Right hindlimb (tissue), 1 donor: ENCODE data around the gene SESN2.
"Not testable (repeated sequence)": the region's sequence is repeated elsewhere in the genome, so short reads cannot be mapped to it uniquely, and the experiment has no call there.

Experiments
- DNase-seq: peaks from one replicate; pipeline ENCODE4 v3.0.0-alpha.2; 2018

SESN2 gene

DNA sequence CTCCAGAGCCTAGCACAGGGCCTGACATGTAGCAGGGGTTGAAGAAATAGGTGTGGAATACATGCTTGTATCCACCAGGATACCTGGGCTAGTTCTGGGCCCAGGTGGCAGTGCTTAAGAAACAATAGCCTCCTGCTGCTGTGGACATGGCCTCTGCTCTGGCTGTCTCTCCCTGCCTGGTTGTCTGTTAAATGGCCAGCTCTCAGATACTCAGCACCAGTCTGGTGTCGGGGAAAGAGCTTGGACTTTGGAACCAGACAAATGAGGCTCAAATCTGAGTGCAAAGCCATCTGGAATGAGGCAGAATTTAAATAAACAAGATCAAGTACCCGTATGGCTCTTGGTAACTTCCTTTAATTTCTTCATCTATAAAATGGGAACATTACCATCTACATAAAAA, 31.5 kb downstream of the SESN2 start:
- no peak for DNase-seq

DNA sequence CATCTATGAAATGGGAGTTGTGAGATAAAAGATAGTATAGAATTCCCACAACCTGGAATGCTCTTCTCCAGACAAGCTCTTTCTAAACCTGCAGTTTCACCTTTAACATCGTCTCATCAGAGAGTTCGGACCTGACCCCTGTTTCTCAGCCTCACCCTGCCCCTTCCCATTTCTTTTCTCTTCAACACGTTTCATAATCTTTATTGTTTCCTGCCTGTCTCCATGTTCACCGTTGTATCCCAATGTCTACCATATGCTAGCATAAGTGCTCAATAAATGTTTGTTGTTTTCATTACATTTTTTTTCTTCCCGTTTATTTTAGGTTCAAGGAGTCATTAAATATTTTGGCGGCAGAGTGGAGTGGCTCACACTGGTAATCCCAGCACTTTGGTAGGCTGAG, 32.4 kb downstream of the SESN2 start:
- no peak for DNase-seq

- no peak for DNase-seq
Observed at GRCh38 chr1:28295936-28296335, 36.6 kb downstream of the SESN2 start.

- DNase-seq: peak; percentile 63
Observed at GRCh38 chr1:28296401-28297261, 37.3 kb downstream of the SESN2 start.

DNA sequence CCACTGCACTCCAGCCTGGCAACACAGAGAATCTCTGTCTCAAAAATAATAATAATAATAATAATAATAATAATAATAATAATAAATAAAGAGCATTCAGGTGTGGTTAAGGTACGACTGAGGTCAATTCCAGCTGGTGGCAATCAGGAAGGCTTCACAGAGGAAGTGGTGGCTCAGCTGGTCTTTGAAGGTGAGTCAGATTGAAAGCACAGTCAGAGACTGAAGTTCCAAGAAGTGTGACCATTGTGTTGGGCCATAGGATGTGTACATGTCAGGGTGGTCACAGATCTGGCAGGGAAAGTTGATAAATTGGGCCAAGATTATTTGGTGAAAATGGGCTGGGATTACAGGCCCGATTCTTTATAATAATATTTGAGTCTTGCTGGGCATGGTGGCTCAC, 38.5 kb downstream of the SESN2 start:
- no peak for DNase-seq

GRCh38 chr1:28298438-28298837, 39.1 kb downstream of the SESN2 start:
- DNase-seq: no peak

DNA sequence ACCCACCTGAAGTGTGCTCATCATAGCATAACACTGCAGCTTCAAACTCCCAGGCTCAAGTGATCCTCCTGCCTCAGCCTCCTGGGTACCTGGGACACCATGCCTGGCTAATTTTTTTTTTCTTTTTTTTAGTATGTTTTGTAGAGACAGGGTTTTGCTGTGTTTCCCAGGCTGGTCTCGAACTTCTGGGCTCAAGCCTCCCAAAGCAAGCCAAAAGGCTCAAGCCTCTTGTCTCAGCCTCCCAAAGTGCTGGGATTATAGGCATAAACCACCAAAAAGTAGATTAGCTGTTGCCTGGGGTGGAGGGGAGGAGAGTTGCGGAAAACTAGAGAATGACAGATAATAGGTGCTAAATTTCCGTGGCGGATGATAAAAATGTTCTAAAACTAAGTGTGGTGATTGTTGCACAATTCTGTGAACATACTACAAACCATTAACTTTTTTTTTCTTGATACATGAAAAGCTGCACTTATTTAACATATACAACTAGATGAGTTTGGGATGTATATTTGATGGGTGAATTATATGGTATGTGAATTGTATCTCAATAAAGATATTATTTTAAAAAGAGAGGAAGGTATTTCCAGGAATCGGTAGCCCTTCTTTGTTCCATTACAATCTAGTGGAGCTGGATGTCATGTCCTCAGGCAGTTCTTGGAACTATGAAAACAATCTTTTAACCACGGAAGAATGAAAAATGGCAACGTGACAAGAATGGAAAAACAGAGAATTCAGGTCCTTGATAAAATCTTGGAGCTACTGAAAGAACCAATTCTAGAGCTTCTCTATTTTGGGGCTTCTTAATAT, 42.3 kb downstream of the SESN2 start:
- DNase-seq: no peak

DNA sequence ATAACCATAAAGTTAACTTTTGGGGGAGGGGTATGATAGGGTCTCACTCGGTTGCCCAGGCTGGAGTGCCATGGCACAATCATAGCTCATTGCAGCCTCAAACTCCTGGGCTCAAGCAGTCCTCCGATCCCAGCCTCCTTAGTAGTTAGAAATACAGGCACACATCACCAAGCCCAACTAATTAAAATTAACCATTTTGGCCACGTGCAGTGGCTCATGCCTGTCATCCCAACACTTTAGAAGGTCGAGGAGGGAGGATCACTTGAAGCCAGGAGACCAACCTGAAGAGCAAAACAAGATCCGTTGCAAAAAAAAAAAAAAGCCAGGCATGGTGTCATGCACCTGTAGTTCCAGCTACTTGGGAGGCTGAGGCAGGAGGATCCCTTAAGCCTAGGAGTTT, 42.9 kb downstream of the SESN2 start:
- no peak for DNase-seq

DNA sequence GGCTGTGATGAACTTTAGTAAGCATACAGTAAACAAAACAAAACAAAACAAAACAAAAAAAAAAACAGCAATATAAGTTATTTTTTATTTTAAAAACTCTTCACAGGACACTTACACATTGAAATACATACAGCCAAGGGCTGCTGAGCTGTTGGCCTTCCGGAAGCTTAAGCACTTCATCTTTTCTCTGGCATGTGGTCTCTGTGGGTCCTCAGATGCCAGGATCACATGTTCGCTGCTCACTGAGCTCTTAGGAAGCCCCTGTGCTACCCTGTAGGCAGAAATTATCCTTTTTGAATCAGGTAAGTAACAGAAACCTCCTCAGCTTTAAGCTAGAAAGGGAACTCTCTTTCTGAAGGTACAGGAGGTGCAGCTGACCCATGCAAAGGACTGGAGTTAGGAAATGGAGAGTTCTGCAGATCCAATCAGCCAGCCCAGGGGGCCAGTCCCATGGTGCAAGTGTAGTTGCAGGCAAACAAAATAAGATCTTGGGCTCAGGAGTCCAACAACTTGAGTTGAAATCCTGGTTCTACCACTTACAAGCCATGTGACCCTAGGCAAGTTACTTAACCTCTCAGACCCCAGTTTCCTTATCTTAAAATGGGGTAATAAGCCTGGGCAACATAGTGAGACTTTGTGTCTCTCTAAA, 47.1 kb downstream of the SESN2 start:
- DNase-seq: no peak

- no peak for DNase-seq
Observed at GRCh38 chr1:28308750-28309149, 49.4 kb downstream of the SESN2 start.

- DNase-seq: no peak
Observed at GRCh38 chr1:28309702-28310101, 50.4 kb downstream of the SESN2 start.

- no peak for DNase-seq
Observed at GRCh38 chr1:28313702-28314546, 54.6 kb downstream of the SESN2 start.

DNA sequence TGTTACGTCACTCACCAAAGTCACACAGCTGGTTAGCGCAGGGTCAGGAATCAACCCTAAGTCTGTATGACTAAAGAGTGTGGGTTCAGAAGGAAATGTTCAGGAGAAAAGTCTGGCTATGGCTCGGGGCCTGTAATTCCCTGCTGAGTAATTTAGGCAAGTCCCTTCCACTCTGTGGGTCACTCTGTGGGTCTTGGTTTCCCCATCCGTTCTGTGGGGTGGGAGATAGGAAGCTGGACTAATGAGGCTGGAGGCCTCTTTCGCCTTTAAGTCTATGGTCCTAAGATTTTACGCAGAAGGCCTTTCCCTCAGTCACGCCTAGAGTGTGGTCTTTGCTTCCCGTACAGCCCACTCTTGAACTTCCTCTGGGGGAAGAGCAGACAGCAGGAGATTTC, 55.2 kb downstream of the SESN2 start:
- DNase-seq: no peak

DNA sequence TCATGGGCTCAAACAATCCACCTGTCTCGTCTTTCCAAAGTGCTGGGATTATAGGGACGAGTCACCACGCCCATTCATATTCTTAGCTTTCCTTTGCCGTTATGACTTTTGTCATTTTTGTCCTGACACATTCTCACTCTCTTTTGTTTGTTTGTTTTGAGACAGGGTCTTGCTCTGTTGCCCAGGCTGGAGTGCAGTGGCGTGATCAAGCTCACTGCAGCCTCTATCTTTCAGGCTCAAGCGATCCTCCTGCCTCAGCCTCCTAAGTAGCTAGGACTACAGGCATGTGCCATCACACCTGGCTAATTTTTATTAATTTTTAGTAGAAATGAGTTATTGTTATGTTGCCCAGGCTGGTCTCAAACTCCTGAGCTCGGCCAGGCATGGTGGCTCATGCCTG, 57.7 kb downstream of the SESN2 start:
- no peak for DNase-seq

- DNase-seq: no peak
Observed at GRCh38 chr1:28322194-28322593, 62.9 kb downstream of the SESN2 start.

- no peak for DNase-seq
Observed at GRCh38 chr1:28323720-28324119, 64.4 kb downstream of the SESN2 start.

- DNase-seq: no peak
Observed at GRCh38 chr1:28326515-28326914, 67.2 kb downstream of the SESN2 start.

GRCh38 chr1:28326984-28327383, 67.7 kb downstream of the SESN2 start:
- no peak for DNase-seq

GRCh38 chr1:28327431-28327830, 68.1 kb downstream of the SESN2 start:
- DNase-seq: not testable (repeated sequence)

- no peak for DNase-seq
Observed at GRCh38 chr1:28328228-28328648, 68.9 kb downstream of the SESN2 start.

DNA sequence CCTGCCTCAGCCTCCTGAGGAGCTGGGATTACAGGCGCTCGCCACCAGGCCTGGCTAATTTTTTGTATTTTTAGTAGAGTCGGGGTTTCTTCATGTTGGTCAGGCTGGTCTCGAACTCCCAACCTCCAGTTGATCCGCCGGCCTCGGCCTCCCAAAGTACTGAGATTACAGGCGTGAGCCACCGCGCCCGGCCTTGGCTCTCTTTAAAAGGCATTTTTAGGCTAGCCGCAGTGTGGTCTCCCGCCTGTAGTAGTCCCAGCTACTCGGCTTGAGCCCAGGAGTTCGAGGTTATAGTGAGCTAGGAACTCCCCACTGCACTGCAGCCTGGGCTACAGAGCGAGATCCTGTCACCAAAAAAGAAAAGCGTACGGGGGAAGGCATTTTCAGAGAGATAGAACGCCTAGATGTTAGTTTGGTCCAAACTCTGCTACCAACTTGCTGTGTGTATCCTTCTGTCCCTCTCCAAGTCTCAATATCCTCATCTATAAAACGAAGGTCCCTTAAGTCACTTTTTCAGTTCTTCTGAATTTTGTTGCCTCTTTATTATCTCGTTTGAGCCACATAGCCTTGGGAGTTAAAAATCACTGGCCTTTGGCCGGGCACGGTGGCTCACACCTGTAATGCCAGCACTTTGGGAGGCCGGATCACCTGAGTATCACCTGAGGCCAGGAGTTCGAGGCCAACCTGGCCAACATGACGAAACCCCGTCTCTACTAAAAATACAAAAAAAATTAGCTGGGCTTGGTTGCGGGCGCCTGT, 70.3 kb downstream of the SESN2 start:
- DNase-seq: peak; percentile 33
